ENCODE measurements around the gene C9orf78.
A peak's percentile ranks its signal among the peaks of the same experiment; 100 is the strongest.

Gene C9orf78

DNA sequence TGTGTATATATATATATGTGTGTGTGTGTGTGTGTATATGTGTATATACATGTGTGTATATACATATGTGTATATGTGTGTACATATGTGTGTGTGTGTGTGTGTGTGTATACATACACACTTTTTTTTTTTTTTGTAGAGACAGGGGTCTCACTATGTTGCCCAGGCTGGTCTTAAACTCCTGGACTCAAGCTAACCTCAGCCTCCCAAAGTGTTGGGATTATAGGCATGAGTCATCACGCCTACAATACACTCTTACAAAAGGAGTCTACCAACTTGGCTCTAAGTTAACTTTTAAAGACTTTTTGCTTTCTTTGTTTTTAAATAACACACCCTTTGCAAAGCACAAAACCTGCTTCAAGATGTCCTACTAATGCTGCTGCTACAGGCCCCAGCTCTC lies 2.1 kb downstream of the C9orf78 start:
- no peak overlapping the region for H3K4me3 ChIP-seq (replicated peaks; ENCODE audit: low read depth, low read length)
- no peak for DNase-seq (ENCODE audit: low read depth)
- TF ChIP-seq, protein P1, sequence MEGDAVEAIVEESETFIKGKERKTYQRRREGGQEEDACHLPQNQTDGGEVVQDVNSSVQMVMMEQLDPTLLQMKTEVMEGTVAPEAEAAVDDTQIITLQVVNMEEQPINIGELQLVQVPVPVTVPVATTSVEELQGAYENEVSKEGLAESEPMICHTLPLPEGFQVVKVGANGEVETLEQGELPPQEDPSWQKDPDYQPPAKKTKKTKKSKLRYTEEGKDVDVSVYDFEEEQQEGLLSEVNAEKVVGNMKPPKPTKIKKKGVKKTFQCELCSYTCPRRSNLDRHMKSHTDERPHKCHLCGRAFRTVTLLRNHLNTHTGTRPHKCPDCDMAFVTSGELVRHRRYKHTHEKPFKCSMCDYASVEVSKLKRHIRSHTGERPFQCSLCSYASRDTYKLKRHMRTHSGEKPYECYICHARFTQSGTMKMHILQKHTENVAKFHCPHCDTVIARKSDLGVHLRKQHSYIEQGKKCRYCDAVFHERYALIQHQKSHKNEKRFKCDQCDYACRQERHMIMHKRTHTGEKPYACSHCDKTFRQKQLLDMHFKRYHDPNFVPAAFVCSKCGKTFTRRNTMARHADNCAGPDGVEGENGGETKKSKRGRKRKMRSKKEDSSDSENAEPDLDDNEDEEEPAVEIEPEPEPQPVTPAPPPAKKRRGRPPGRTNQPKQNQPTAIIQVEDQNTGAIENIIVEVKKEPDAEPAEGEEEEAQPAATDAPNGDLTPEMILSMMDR (IDR thresholded peaks at IDR 0.05; ENCODE audit: low read length, missing control alignments): no peak

DNA sequence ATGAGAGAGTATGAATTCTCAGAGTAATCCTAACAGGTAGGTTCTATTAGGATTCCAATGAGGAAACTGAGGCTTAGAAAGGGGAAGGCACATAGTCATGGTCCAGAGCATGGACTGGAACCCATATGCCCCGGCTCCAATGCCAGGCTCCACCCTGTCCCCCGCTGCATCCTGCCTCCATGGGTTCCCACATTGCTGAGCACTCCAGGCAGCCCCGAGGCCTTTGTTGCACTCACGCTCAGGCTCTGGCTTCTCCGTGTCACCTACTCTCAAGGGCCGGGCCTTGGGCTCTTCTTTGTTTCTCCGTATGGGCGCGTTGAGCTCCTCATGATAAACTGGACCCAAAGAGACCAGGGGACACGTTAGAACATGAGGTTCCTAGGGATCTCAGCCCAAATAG lies 6.1 kb downstream of the C9orf78 start:
- H3K4me3 ChIP-seq (replicated peaks; ENCODE audit: low read depth, low read length): no peak overlapping the region
- TF ChIP-seq, protein P1 (IDR thresholded peaks at IDR 0.05; ENCODE audit: low read length, missing control alignments): no peak
- DNase-seq (ENCODE audit: low read depth): no peak

DNA sequence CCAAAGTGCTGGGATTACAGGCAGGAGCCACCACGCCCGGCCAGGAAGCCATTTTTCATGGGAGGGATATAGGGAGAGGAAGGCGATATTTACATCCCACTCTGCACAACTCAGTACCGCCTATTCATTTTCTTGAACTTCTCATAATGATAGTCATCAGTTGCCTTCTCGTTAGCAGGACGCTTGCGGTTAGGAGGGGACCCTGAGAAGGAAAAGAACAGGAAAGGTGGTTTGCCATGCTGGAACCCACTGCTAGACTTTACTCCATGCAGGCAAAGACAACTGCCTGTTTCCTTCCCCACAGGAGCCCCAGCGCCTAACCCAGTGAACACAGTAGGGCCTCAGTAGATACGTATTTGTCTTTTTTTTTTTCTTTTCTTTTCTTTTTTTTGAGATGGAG lies 7.0 kb downstream of the C9orf78 start:
- TF ChIP-seq, protein P1 (IDR thresholded peaks at IDR 0.05; ENCODE audit: low read length, missing control alignments): no peak
- H3K4me3 ChIP-seq (replicated peaks; ENCODE audit: low read depth, low read length): no peak overlapping the region
- DNase-seq (ENCODE audit: low read depth): no peak

DNA sequence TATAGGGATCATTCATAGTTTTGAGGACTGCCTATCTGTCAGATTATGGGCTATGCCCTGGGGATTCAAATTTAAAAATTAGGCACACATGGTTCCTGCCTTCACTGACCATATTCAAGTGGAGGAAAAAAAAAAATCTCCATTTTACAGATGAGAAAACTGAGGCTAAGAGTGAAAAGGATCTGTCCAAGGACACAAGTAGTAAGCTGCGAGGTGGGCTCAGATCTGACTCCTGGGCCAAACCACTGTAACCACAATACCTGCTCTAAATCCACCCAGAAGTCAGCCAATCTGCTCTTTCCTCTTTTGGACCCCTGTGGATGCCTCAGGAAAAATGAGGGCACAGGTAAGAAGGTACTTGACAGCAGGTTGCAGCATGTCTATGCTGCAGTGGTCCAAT lies 8.3 kb downstream of the C9orf78 start:
- H3K4me3 ChIP-seq (replicated peaks; ENCODE audit: low read depth, low read length): no peak overlapping the region
- TF ChIP-seq, protein P1 (IDR thresholded peaks at IDR 0.05; ENCODE audit: low read length, missing control alignments): no peak
- DNase-seq (ENCODE audit: low read depth): no peak

DNA sequence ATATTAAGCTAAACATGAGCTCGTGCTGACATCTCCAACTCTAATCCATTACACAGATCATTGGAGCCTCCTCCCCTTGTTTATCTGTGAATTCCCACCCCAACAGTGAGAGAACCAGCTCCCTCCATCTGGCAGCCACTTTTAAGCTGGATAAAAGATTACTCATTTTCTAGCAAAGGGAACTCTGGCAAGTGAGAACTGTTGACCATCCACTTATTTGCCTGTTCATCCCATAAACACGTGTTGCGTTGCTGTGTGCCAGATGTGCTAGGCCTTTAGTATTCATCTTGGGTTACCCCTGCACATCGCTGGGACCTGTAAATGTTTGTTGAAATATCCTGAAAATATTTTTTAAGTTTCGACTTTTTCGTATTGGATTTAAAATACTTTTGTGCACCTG lies 8.7 kb downstream of the C9orf78 start:
- DNase-seq (ENCODE audit: low read depth): no peak
- no peak overlapping the region for H3K4me3 ChIP-seq (replicated peaks; ENCODE audit: low read depth, low read length)
- TF ChIP-seq, protein P1 (IDR thresholded peaks at IDR 0.05; ENCODE audit: low read length, missing control alignments): no peak

DNA sequence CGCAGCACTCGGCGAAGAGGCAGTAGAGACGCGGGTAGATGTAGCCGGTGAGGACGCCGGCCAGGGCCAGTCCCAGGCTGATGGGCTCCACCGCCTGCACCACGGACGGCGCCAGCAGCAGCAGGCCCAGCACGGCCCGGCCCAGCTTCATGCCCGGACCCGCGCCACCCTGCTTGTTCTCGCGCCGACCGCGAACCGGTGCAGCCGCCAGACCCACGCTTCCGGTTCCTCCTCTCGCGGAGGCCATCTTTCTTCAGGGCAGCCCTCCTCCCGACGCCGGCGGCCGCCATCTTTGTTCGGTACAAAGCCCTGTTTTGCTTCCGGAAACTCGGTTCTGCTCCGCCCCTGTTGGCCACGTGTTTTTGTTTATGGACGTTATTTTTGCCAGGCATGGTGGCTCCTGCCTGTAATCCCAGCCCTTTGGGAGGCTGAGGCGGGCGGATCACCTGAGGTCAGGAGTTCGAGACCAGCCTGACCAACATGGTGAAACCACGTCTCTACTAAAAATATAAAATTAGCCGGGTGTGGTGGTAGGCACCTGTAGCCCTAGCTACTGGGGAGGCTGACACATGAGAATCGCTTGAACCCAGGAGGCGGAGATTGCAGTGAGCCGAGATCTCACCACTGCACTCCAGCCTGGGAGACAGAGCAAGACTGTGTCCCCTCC lies 11.0 kb downstream of the C9orf78 start, which contains the start of gene TOR1A:
Gene TOR1A, minus strand, starts transcription at position 202 of the 667 bp plus-strand sequence. Its CDS starts 51 bp downstream, at position 151.
- peak within 1 kb of the TSS; percentile 78 for H3K4me3 ChIP-seq (replicated peaks; ENCODE audit: low read depth, low read length)
- TF ChIP-seq, protein P1 (IDR thresholded peaks at IDR 0.05; ENCODE audit: low read length, missing control alignments): no peak
- DNase-seq (ENCODE audit: low read depth): peak; percentile 96

DNA sequence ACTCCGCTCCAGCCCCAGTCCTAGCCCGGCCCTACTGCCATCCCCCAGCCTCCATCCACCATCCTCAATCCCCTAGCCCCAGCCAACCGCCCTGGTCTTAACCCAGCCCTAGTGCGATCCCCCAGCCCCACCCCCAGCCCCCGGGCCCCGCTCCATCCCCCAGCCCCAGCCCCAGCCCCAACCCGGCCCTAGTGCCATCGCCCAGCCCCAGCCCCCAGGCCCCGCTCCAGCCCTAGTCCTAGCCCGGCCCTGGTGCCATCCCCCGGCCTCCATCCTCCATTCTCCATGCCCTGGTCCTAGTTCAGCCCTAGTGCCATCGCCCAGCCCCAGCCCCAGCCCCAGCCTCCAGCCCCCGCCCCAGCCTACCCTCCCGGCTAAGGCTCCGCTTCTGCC lies 11.5 kb downstream of the C9orf78 start:
- H3K4me3 ChIP-seq (replicated peaks; ENCODE audit: low read depth, low read length): peak overlapping the region; percentile 78
- TF ChIP-seq, protein P1 (IDR thresholded peaks at IDR 0.05; ENCODE audit: low read length, missing control alignments): no peak

More for the DNA sequence above, 11.5 kb downstream of the C9orf78 start:
- no peak for DNase-seq (ENCODE audit: low read depth)

Measured in fibroblast of pulmonary artery (primary cell).